Frontal cortex (tissue), 4 donors: ENCODE data around the gene NCKAP5. TPM values are rescaled to one million over a fixed set of nuclear protein-coding genes. Genes with fewer than 3 reads are reported as not detected.

ENCODE experiments used
- DNase-seq, 2 donors: peaks; one replicate each; pipeline ENCODE4 v3.0.0; 2012; ENCODE audit warnings: low spot score in 2 of 2
- FAIRE-seq: peaks from 2 replicates; lab custom pipeline; 2012; peaks lifted over from hg19 to GRCh38; lab: Jason Lieb, UNC
- total RNA-seq: library from RNA; depleted of rRNA; stranded (reverse); fragments of >200 nt; gene quantifications from one replicate; pipeline ENCODE4 v1.2.3, GENCODE V29; 2014
- donor health status: control.
- donor health status: control.
- donor health status: control.

NCKAP5 gene
- total RNA-seq, 1 donor from 2014 or later = 9.0 TPM

DNA sequence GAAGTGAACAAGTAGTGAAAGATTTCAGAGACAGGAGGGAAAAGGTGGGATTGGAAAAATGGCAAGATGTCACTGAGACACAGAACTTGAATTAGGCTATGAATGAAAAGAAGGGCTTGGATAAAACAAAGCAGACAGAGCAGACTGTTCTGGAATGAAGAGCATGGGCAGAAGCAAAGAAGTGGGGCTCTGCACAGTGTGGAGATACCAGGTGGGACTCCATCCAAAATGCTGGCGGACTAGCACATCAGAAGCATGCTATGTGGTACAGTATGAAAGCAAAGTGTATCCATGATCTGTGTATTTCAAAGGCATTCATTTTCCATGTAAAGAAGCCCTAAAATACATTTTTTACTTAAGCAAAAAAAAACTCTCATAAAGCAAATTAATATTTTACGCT, 487.4 kb downstream of the NCKAP5 start:
- DNase-seq = no peak
- FAIRE-seq = no peak

DNA sequence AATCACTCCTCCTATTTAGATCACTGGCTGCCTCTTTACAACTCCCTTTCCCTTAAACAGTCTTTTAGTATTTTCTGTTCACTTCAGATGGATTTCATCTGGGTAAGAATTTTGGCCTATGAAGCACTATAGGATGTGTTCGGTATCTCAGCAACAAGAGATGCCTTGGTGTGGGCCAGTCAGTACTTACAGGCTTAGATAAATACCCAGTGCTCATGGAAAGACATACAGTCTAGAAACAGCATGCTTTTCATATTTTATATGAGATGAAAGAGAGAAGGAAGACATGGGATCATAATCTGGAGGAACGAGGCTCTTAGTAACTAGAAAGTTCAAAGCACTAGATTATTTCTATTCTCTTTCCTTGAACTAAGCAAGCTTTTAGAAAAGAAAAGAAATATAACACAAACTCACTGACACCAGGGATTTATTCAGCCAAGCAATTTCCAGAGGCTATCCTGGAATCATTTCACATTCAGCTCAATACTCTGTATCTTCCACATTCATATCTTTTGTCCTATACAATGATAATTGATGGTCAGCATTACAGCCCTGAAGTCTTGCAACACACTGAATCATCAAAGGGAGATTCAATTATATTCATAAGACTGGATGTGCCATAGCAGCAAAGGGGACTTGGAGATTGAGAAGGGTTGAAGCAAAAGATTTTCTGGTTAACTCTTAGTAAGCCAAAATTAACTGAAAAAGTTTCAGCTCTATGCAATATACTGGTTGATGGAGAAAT, 489.4 kb downstream of the NCKAP5 start:
- FAIRE-seq (no peak), DNase-seq (no peak)

DNA sequence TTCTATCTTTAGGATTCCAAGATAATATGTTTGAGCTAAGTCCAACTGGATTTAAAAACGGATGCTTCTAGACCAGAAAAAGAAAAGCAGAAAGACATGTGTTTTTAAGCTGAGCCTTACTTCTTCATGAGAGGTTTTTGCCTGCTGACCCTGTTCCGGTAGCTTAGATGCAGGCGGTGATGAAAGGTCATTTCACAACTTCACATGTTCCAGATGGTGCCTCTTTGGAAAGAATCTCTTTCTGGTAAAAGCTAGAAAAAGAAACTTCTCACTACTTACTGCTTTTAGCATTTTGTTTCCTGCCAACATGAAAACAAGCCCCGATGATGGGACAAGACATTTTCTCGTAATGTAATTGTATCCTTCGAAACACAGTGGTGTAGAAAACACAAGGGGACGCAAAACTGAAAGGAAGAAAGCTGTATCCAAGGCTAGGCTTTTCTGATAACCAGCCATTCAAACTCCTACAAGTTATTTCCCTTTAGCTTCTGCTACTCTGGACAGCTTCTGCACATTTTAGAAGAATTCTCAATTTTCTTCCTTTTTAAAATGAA, 490.9 kb downstream of the NCKAP5 start:
- FAIRE-seq = no peak
- no peak for DNase-seq

DNA sequence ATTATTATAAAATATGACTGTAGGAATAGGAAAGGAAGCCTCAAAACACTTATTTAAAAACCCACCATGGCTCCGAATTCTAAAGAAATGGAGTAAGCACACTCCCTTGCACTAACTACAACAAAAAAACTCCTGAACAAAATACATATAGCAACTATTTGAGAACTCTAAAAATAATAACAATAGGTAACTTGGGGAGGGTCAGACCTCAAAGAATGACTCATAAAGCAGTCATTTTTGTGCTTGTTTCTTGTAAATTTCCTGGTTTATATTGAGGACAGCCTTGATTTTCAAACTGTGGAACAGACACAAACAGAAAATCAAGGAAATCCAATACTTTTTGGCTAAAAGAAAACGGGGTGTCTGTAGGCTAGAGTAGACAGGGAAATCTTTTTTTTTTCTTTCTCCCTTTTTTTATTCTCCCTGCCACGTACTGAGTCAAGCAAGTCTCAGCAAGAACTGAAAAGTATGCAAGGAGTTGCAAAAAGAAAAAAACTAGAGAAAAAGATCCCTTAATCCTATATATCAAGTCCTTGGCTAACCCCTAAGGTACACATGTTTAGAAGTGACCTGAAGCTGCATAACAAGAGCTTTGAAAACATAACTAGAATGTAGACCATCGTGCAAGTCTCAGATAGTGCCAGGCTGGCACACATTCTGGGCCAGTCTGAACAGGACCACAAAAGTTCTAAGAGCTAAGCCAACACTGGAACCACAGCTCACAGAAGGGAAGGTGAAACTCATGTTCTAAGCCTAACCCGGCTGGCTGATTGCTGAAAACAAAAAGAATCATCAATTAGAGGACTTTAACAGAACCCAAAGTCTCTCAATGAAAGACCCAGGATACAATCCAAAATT, 495.2 kb downstream of the NCKAP5 start:
- DNase-seq (no peak), FAIRE-seq (no peak)

DNA sequence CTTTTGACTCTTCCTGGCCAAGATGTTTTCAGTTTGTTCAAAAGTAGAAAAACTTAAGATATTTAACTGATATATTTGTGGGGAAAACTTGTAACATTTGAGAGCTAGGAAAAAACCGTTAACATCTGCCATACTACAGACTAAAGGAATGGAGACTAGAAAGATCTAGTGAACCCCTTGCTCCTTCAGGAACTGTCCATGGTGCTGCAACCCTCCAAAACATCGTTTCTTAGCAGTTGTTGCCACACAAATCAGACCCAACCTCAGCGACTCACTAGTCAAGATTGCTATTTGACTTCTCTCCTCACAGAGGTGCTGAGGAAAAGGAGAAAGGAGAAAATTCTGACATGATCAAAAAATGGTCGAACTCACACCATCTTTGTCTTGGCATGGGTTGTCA, 504.5 kb downstream of the NCKAP5 start:
- DNase-seq = no peak
- FAIRE-seq = no peak

DNA sequence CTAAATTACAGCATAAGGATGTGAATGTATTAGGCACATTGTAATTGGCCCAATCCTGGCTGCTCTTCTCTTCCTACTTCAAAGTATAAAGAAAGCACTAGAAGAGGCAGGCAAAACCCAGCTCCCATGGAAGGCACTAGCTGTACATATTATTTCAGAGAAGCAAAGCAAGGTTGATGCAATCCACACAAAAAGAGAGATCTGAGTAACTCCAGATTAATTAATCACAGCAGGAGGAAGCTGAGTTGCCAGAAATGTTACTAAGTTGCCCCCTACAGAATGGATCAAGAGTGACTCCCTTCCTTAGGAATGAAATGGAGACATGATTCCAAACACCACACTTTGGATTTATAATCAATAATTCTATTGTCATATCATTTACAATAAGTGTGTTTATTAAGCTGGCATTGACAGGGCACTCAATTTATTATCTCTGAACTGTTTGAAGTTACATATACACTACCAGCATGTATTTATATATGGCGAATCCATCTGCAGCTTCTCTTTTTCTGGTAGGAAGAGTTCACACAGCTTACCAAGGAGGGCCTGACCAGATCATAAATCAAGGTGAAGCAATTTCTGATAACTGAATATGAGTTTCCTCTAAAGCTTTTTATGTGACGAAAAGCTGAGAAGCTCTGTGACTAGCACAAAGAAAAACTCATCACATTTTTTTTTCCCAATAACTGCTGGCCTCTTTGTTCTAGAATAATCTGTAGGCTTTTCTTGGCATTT, 505.2 kb downstream of the NCKAP5 start:
- DNase-seq = no peak
- no peak for FAIRE-seq

DNA sequence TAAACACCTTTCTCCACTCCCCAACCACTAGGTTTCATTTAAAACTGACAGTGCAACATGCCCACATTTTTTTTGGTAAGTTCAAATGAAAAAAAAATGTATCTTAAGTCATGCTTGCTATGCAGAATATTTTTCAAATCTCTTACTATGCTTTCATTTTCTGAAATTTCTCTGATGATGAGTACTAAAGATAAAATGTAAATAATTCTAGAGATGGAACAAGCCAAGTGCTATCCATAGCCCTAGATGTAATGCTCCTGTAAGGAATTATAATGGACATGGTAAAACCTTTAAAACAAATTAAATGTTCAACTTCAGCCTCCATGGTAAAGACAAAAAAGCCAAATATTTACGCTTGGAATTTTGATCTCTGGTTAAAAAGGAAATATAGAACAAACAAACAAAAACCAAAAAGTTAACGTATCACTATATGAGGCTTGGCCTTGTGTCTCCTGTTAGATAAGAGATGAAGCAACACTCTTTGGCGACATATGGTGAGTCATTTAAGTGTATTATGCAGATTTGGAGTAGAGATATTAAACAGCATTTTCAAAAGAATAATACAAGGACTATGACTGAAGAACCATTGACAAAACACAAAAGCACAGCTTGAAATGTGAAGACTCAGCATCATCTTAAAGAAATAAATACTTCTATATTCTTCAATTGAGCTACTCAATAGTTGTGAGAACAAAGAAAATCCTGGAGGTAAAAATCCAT, 506.2 kb downstream of the NCKAP5 start:
- no peak for DNase-seq

DNA sequence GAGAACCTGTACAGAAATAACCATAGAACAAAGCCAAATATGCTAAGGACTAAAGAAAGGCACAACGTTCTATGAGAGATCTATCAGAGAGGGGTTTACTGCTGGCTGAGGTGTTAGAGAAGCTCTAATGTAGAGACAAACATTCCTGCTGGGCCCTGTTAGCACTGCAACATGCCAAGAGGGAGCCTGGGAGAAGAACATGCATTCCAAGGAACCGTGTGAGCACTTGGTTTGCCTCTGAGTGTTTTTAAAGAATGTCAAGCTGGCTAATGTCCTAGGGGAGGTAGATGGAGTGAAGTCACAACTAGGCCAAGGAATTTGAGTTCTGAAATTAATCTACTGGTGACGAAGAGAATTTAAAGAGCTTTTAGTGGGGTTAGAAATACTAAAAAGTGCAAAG, 514.0 kb downstream of the NCKAP5 start:
- FAIRE-seq = no peak
- DNase-seq = no peak

More for the DNA sequence above, 506.2 kb downstream of the NCKAP5 start:
- FAIRE-seq = no peak

DNA sequence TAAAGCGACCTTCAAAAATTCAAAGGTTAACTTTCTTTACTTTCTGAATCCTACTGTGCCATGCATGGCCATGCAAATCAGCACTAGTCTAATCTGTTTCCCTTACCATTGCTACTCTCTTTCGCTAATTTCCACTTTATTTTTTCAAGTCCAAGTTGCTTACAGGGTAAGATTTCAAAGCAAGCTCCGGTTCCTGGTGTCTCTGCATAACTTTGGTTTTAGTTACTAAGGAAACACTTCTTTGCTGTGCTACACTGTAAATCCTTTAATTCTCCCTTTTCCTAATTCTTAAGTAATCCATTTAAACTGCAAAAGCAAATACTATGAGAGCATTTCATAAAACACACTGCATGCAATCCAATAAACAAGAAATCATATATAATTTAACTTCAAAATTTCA, 514.7 kb downstream of the NCKAP5 start:
- FAIRE-seq (no peak), DNase-seq (no peak)

DNA sequence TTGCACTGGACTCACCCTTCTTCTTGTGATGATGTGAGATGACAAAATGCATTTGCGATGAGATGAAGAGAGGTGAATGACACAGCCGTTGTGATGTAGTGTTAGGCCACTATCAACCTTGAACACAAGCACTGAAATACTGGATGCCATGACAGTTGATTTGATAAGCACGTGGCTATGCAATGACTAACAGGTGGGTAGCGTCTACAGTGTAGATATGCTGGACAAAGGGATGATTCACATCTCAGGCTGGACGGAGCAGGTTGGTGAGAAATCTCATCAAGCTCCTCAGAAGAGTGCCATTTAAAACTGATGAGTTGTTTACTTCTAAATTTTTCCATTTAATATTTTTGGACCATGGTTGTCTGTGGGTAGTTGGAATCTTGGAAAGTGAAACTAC, 522.5 kb downstream of the NCKAP5 start:
- FAIRE-seq = no peak
- no peak for DNase-seq

DNA sequence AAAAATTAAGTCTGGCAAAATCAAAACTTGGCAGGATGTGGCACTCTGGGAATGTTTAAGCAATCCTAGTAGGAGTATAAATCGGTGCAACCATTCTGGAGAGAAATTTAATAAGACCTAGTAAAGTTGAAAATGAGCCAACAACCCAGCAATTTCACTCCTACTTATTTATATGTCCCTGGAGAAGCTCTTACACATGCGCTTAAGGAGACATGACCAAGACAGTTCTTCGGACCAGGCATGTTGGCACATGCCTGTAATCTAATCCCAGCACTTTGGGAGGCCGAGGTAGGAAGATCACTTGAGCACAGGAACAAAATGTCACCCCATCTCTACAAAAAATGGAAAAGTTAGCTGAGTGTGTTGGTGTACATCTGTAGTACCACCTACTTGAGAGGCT, 523.7 kb downstream of the NCKAP5 start:
- FAIRE-seq (no peak), DNase-seq (no peak)

DNA sequence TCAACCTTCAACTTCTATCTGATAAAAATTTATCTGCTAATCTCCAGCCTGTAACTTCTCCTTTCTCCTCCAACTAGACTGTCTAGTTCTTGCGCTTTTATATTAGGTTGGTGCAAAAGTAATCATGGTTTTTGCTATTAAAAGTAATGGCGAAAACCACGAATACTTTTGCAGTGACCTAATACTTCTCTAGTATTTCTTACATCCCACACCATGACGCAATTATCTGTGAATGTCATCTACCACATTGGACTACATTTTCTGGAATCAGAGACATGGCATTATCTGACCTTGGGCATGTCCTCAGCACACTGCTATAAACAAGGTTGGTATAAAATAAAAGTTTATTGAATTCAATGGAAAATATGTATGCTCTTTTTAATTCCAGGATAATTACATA, 528.1 kb downstream of the NCKAP5 start:
- DNase-seq (no peak), FAIRE-seq (no peak)

DNA sequence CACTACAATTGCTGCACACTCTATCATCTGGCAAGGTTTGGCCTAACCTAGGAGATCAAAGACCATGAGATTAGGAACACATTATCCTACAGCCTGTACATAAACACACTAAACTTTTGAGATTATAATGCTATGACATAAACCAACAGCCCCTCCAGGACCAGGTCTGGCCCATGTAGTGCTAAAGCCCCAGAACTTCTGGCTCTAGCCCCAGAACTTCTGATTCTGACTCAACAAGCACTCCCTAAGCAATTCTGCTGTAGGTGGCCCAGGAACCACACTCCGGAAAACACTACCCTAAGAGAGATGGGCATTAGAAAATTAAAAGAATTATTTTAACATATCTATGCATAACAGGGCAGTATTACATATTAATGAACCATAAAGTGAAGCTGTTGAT, 528.7 kb downstream of the NCKAP5 start:
- FAIRE-seq (no peak), DNase-seq (no peak)

DNA sequence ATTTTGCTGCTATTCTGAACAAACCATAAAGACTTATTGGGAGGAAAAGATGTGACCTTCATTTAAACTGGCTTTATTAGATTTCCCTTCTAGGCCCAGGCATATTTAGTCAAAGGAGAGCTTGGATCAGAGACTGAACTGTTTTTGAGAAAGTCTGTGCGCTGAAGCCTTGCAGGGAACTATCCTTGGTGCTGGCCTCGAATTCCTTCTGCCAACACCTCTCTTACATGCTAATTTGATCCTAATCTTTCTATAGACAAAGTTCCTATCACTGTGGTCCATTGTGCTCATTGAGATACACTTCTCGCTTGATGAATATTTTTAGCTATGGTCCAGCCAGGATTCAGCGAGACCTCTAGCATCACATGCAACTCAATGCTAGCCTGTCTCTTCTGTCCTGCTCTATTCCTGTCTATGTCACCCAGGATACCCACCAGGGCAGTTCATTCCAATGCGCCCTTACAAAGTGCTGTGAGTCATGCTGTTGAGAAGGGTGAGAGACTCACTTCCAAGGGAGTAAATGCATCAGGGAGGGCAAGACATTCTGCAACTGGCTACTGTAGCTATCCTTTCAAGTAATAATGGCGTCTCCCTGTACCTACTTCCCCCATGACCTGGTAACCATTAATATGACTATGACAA, 541.6 kb downstream of the NCKAP5 start:
- no peak for DNase-seq

DNA sequence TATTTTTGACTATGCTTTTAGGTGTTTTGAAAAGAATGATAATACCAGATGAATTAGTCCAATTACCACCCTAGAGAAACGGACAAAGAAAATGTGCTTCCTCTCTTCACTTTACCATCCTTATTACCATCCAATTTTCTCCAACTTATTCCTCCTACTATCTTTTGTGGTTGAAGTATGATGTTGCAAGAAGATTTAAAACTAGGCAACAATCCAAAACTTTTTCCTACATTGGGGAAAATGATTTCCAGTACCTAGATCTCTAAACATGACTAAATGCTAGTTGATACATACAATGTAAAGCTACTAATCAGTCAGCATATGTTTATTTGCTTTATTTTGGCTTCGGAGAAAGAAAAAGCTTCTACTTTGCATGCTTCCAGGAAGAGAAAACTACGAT, 543.3 kb downstream of the NCKAP5 start:
- DNase-seq (no peak), FAIRE-seq (no peak)

More for the DNA sequence above, 541.6 kb downstream of the NCKAP5 start:
- FAIRE-seq = no peak

DNA sequence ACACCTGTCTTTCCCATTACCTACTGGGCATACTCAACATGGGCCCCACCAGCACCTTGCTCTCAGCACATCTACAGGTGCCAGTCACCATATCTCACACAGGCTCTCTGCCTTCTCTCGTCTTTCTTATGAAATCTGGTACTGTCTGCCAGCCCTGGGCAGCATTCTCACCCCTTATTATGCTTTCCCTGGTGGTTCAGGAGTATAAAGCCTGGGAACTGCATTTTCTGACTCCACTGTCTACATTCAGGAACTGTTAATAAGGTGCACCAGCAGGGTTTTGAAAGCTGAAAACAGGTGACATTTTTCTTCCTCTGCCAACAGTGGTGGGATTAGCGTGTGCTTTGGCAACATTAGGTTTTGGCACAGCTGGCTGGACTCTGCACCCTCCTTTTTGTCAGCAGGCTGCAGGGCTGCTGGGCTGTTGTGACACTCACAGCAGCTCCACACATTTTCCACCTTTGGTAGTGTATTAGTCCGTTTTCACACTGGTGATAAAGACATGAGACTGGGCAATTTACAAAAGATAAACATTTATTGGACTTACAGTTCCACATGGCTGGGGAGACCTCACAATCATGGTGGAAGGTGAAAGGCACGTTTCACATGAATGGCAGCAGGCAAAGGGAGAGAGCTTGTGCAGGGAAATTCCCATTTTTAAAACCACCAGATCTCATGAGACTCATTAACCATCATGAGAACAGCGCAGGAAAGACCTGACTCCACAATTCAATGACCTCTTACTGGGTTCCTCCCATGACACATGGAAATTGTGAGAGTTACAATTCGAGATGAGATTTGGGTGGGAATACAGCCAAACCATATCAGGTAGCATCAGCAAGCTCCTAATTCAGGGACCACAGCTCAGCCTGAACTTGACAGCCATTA, 555.2 kb downstream of the NCKAP5 start:
- FAIRE-seq = no peak
- no peak for DNase-seq

DNA sequence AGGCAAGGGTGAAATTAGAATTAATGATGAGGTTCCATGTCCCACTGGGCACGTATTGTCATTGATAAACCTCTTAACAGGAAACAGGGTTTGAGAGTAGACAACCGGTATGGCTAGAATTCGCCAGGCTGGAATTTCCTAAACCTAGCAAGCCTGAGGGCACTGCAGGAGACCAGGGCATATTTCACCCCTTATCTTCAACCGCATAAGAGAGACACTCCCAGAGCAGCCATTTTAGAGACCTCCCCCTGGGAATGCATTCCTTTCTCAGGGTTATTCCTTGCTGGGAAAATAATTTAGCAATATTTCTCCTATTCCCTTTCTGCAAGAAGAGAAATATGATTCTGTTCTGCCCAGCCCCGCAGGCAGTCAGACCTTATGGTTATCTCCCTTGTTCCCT, 563.6 kb downstream of the NCKAP5 start:
- no peak for FAIRE-seq
- no peak for DNase-seq

DNA sequence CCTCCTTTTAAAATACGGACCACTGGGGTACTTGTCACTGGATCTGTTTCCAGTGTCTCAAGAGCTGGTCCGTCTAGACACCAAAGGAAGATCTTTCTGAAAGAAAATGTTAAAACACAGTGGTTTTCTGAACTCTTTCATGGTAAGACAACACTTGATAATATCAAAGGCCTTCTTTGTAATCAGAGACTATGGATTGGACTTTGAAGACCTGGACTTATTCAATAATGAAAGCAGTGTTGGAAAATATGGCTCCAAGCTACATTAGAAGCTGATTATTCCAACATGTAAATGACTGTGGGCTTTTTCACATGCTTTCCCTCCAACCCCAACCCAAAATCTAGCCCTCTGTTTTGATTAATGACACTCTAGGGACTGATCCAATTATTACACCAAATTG, 568.8 kb downstream of the NCKAP5 start:
- FAIRE-seq (no peak), DNase-seq (no peak)
